Measurements from ENCODE around the gene CCDC92B. TPM values are rescaled to one million over a fixed set of nuclear protein-coding genes. Genes with fewer than 3 reads are reported as not detected.
"Not testable (repeated sequence)": the region's sequence is repeated elsewhere in the genome, so short reads cannot be mapped to it uniquely, and the experiment has no call there.

CCDC92B gene
- total and polyA plus RNA-seq, 2 experiments from 2014 or later = not detected

GRCh38 chr17:2701161-2701995, 48.1 kb downstream of the CCDC92B start:
- H3K79me2 ChIP-seq (ENCODE audit: insufficient read depth) = peaks cover 20% of the 10 kb centered on the region
- no peaks in the 10 kb centered on the region for H3K9me3 ChIP-seq (ENCODE audit: low read depth)
- no peaks in the 10 kb centered on the region for H3K27me3 ChIP-seq (replicated peaks; ENCODE audit: insufficient read depth)
- no peak overlapping the region for H2AFZ ChIP-seq
- no peaks in the 10 kb centered on the region for H3K4me1 ChIP-seq (ENCODE audit: insufficient read depth)
- no peaks in the 10 kb centered on the region for H3F3A ChIP-seq (ENCODE audit: insufficient read depth)
- no peaks in the 10 kb centered on the region for H3K9me2 ChIP-seq (ENCODE audit: insufficient read depth)
- TF ChIP-seq EZH2phosphoT487 (IDR thresholded peaks at IDR 0.05; ENCODE audit: insufficient read depth, low read depth) (no peak), EZH2 (IDR thresholded peaks at IDR 0.05; ENCODE audit: insufficient read depth, poor library complexity, severe bottlenecking) (no peak)
- no peak overlapping the region for H3K27ac ChIP-seq
- H3K4me2 ChIP-seq (ENCODE audit: unreplicated experiment) = no peak overlapping the region
- H3K36me3 ChIP-seq (ENCODE audit: low read depth) = peaks cover 4% of the 10 kb centered on the region; the same call in 1 of the 2 replicates
- WGBS, 2 experiments (ENCODE audit: low coverage in 1 of 2, low lambda C conversion rate in 2 of 2, missing lambda C conversion rate in 2 of 2) = 96 to 97% methylated on average over 31 to 41 of the region's 41 CpGs
- no peak overlapping the region for H3K4me3 ChIP-seq
- DNase-seq = no peak
- H3K9ac ChIP-seq = no peak overlapping the region
- H4K20me1 ChIP-seq (ENCODE audit: insufficient read depth) = no peaks in the 10 kb centered on the region
- in situ Hi-C loops (cut with MboI) = no loop called here

GRCh38 chr17:2700491-2701141, 48.8 kb downstream of the CCDC92B start:
- H2AFZ ChIP-seq = no peak overlapping the region
- no peak overlapping the region for H3K9ac ChIP-seq
- no peaks in the 10 kb centered on the region for H3K27me3 ChIP-seq (replicated peaks; ENCODE audit: insufficient read depth)
- H3F3A ChIP-seq (ENCODE audit: insufficient read depth) = no peaks in the 10 kb centered on the region
- no peak overlapping the region for H3K27ac ChIP-seq
- H3K79me2 ChIP-seq (ENCODE audit: insufficient read depth) = peaks cover 13% of the 10 kb centered on the region
- no peaks in the 10 kb centered on the region for H3K9me3 ChIP-seq (ENCODE audit: low read depth)
- H3K36me3 ChIP-seq (ENCODE audit: low read depth) = peaks cover 4% of the 10 kb centered on the region; the same call in 1 of the 2 replicates
- in situ Hi-C loops (cut with MboI) = no loop called here
- no peak overlapping the region for H3K4me3 ChIP-seq
- no peaks in the 10 kb centered on the region for H3K9me2 ChIP-seq (ENCODE audit: insufficient read depth)
- WGBS, 2 experiments (ENCODE audit: low coverage in 1 of 2, low lambda C conversion rate in 2 of 2, missing lambda C conversion rate in 2 of 2) = 91 to 92% methylated on average over 25 to 27 of the region's 27 CpGs
- DNase-seq = no peak
- H4K20me1 ChIP-seq (ENCODE audit: insufficient read depth) = no peaks in the 10 kb centered on the region
- H3K4me2 ChIP-seq (ENCODE audit: unreplicated experiment) = no peak overlapping the region
- no peak for TF ChIP-seq EZH2phosphoT487 (IDR thresholded peaks at IDR 0.05; ENCODE audit: insufficient read depth, low read depth)
- no peak for TF ChIP-seq EZH2 (IDR thresholded peaks at IDR 0.05; ENCODE audit: insufficient read depth, poor library complexity, severe bottlenecking)
- no peaks in the 10 kb centered on the region for H3K4me1 ChIP-seq (ENCODE audit: insufficient read depth)

- H4K20me1 ChIP-seq (ENCODE audit: insufficient read depth) = no peaks in the 10 kb centered on the region
- H3K9me3 ChIP-seq (ENCODE audit: low read depth) = no peaks in the 10 kb centered on the region
- no peak overlapping the region for H3K4me2 ChIP-seq (ENCODE audit: unreplicated experiment)
- no peak overlapping the region for H3K9ac ChIP-seq
- no peaks in the 10 kb centered on the region for H3K9me2 ChIP-seq (ENCODE audit: insufficient read depth)
- peaks cover 4% of the 10 kb centered on the region; the same call in 1 of the 2 replicates for H3K36me3 ChIP-seq (ENCODE audit: low read depth)
- H2AFZ ChIP-seq = no peak overlapping the region
- H3K4me3 ChIP-seq = no peak overlapping the region
- H3K27ac ChIP-seq = no peak overlapping the region
- H3K27me3 ChIP-seq (replicated peaks; ENCODE audit: insufficient read depth) = no peaks in the 10 kb centered on the region
- WGBS, 2 experiments (ENCODE audit: low coverage in 1 of 2, low lambda C conversion rate in 2 of 2, missing lambda C conversion rate in 2 of 2) = 91 to 94% methylated on average over 20 of the region's 20 CpGs
- TF ChIP-seq EZH2phosphoT487 (IDR thresholded peaks at IDR 0.05; ENCODE audit: insufficient read depth, low read depth) = no peak
- TF ChIP-seq EZH2 (IDR thresholded peaks at IDR 0.05; ENCODE audit: insufficient read depth, poor library complexity, severe bottlenecking) = no peak
- no peaks in the 10 kb centered on the region for H3F3A ChIP-seq (ENCODE audit: insufficient read depth)
- no peak for DNase-seq
- no peaks in the 10 kb centered on the region for H3K4me1 ChIP-seq (ENCODE audit: insufficient read depth)
- in situ Hi-C loops (cut with MboI) = no loop called here
- H3K79me2 ChIP-seq (ENCODE audit: insufficient read depth) = peaks cover 7% of the 10 kb centered on the region
Observed at GRCh38 chr17:2700030-2700490, 49.4 kb downstream of the CCDC92B start.

GRCh38 chr17:2699216-2699805, 50.1 kb downstream of the CCDC92B start:
- H3K4me3 ChIP-seq; H3K4me2 ChIP-seq (ENCODE audit: unreplicated experiment); H3K9me2 ChIP-seq (ENCODE audit: insufficient read depth); in situ Hi-C loops (cut with MboI); H3K4me1 ChIP-seq (ENCODE audit: insufficient read depth); H3K27ac ChIP-seq; DNase-seq; H3K27me3 ChIP-seq (replicated peaks; ENCODE audit: insufficient read depth); H3K9ac ChIP-seq; H4K20me1 ChIP-seq (ENCODE audit: insufficient read depth); H2AFZ ChIP-seq; H3K79me2 ChIP-seq (ENCODE audit: insufficient read depth); H3K9me3 ChIP-seq (ENCODE audit: low read depth); H3K36me3 ChIP-seq (ENCODE audit: low read depth); H3F3A ChIP-seq (ENCODE audit: insufficient read depth): not testable (repeated sequence)
- 86% methylated on average over 18 of the region's 18 CpGs for WGBS, 2 experiments (ENCODE audit: low coverage in 1 of 2, low lambda C conversion rate in 2 of 2, missing lambda C conversion rate in 2 of 2)
